Breast epithelium (tissue), 3 donors: ENCODE results near the gene USP53.

Experiments used
- CTCF ChIP-seq, 3 donors: fragments of 450-650 bp; IDR thresholded peaks; one replicate each; pipeline ENCODE4 v1.5.1; 2016 to 2017; ENCODE audit warnings: antibody characterized with exemption in 3 of 3, mild to moderate bottlenecking in 3 of 3, moderate library complexity in 3 of 3
- POLR2A ChIP-seq: fragments of 450-650 bp; IDR thresholded peaks from one replicate; pipeline ENCODE4 v1.6.1; 2016; ENCODE audit warnings: antibody characterized with exemption, mild to moderate bottlenecking, moderate library complexity

GRCh38 chr4:119179011-119179410 is 33.5 kb upstream of the USP53 start:
- TF ChIP-seq CTCF (IDR thresholded peaks at IDR 0.05) (no peak), POLR2A (no peak)
